ELR (cell line): ENCODE results near the gene MYO1B.

Experiments
- DNase-seq: peaks from one replicate; pipeline ENCODE4 v3.0.0-alpha.2; 2015; ENCODE audit warnings: low read depth

MYO1B gene

DNA sequence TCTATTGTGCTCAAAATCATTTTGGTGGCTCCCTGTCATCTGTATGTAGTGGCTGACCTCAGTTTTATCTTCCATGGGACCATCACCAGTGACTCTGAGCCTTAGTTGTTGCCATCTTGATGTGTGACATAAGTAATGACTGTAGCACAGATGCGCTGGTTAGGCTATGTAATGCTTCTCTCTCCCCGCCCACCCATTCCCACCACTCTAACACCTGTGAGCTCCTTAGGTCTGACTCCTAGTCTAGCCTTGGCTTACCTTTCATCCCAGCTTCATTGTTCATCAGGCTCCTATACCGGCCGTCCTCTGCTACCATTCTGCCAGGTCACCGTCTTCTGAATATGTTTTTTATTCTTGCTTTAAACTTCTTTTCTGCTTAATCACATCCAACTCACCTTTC is 17.2 kb downstream of the MYO1B start:
- DNase-seq: no peak

DNA sequence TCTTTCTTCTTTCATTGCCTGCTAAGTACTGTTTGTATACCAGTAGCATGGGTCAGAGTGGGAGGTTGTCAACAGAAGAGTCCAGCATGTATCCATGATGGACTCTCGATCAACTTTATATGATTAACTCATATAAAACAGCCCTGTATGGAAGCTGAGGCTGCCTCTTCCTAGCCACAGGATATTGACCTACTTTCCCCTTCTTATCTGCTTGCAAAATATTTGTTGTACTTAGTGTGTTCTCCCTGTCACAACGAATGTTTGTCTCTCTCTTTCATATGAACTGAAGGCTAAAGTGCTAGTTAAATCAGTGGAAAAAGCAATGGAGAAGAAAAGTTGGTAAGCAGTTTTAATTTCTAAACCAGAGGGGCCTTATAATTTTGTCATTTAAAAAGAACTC is 17.8 kb downstream of the MYO1B start:
- DNase-seq: no peak

DNA sequence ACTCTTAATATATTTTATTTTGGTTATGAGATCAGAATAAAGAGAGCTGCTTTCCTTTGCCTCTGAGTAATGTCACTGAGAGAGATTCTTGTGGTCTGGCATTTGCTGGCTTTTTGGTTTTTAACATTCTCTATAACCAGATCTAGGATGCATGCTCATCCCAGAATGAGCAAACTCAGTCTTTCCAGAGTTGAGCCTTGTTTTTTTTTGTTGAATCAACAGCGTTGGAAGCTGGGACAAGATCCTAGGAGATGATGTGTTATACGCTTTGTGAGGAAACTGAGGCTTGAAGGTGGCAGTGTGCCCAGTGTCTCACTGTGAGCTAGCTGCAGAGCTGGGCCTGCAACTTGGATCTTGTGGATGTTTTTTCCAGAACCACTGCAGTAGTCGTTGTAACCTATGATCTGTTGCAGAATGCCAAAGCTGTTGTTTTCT is 19.5 kb downstream of the MYO1B start:
- DNase-seq: peak; percentile 89

DNA sequence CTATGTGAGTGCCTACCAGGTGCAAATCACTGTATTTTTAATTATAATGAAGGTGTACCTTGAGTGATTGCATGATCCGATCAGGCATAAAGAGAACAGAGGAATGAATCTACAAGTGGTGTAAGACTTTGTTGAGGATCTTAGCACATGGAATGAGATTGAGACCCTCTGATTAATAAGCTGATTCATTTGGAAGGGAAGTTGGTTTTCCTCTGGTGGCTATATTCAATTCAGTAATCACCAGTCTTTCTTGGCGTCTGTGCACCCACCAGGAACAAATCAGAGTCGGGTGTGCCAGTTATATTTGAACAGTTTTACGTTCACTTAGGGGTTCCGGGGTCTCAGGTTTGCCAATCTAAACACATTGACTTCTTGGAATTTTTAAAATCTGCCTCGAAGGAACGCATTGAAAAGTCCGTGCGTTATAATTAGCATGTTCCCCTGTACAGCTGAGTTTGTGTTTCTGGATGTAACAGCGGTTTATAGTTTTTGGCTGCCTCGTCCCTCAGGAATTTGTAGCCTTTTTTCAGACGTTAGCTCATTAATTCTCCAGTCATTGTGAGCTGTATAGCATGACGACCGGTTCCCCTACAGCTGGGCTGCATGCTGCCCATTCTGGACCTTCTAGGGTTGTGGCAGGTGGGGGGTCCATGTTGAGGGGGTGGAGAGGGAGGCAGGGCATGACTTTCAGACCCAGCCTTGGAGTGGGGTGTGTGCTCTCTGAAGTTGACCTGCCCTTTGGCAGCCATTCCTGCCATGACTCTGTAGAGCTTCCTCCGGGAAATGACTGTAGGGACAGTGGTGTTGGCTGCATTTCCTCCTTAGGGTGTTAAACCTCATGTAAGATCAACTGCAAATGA is 20.3 kb downstream of the MYO1B start:
- peak; percentile 64 for DNase-seq

DNA sequence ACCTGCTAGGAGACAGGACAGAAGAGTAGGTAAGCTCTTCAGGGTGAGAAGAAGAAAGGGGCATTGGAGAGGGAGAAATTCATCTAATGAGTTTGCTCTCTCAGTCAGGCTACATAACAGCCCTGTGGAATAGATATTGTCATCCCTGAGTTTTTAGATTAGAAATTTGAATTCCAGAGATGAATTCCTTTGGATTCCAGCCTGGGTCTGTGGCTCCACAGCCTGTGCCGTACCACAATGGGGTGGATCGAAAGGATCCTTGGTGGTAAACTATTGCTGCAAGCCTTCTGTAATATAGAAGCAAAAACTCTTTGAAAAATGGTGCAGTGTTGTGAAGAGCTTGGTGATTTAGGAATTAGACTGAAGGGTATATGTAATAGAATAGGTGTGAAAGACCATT is 21.0 kb downstream of the MYO1B start:
- no peak for DNase-seq

DNA sequence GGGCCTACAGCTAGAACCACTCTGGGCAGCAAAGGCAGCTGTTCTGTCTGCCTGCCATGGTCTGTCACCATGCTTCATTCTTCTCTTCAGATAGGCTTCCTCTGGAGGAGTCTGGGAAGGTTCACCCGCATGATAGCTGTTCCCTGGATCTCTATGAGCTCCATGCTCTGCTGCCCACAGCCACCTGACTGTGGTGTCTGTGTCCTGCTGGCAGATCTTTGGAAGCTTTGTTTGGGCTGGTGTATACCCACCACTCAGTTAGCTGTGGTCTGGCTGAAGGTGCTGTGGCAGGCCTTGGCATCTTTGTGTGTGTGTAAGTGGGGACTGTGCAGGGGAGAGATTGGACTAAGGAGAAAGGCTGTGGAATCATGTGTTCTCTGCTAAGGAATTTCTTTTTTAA is 23.4 kb downstream of the MYO1B start:
- DNase-seq: no peak

DNA sequence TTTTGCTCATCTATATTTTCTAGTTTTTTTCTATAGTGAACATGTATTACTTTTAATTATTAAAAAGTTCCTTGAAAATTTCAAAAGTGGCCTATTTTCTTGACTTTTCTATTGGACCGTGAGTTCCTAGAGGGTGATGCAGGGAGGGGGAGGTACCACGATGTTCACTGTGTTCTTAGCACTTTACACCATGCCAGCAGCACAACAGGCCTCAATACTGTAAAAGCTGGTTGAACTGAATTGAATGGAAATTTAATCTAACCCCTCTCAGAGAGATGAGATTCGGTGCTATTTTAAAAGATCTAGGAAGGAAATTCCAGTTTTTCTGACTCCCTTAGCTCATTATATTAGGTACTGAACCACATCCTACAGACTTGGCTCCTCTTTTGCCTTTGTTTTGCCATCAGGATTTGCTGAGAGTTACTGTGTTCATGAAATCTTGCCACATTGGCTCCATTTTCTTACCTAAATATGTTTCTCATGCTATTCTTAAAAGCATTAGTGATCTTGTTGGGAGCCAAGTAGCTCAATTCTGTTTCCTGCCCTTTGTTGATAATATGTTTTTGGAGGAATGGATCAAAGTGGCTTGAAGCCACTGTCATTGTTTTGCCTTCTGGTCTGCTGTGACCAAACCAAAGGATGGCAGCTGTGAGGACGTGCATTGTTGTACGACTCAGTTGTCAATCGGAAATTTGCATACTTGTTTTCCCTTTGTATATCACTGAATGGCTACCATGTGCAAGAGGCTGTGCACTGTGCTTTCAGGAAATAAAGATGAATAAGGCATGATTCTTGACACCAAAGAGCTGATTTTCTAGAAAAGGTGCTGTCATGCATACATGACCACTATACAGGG is 25.3 kb downstream of the MYO1B start:
- no peak for DNase-seq

DNA sequence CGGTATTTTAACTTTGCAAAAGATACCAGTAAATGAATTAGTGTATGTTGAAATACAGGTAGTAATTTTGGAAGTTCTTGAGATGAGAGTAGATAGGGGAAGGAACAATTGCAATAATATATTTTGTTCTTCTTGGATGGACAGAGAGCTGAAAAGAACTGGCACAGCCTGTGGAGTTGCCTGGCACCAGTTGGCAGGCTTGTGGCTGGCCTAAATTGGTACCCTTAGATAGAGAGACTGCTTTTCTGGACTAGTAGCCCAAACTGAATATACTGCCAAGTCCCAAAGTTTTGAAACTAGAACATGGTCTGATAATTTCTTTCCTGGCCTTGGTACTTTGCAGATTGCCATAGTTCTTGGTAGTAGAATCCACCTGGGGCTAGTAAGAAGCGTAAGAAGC is 26.9 kb downstream of the MYO1B start:
- no peak for DNase-seq

DNA sequence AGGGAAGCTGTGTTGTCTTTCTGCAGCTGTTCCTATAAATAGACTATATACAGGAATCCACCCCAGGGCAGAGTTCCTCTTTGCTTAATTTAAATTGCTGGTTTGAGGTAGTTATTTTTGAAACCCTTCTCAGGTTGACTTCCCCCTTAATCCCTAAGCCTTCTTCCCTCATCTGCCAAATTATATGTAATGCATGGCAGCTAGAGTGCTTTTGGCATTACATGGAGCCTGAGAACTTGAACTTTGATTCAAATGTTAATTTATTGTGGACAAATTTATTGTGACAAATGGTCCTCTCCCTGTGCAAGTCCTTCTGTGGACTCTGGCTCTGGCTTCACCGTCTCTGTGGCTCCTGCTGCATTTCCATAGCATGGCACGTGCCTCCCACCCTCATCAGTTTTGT is 29.2 kb downstream of the MYO1B start:
- no peak for DNase-seq

DNA sequence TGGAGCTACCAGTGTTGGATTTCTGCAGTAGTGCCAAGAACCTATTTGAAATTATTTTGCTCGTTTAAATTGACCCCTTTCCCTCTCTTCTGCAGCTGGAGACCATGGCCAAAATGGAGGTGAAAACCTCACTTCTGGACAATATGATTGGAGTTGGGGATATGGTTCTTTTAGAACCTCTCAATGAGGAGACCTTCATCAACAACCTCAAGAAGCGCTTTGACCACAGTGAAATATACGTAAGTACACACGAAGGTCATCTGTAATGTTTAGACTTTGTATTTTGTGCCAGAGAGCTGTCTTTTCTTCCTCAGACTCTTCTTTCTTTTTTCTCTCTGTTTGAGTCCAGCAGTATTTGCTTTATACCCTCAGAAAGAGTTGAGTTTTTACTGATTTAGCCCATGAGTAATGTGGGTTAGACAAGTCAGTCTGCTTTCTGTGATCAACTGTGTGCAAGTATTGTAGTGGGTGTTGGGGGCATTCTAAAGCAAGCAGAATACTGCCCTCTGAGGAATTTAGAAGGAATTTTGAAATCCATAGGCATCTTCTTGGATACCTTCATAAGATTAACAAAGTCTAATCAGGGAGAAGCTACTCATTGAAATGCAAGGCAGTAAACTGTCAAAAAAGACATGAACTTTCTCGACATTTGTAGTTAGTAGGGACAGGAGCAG is 31.7 kb downstream of the MYO1B start:
- no peak for DNase-seq

DNA sequence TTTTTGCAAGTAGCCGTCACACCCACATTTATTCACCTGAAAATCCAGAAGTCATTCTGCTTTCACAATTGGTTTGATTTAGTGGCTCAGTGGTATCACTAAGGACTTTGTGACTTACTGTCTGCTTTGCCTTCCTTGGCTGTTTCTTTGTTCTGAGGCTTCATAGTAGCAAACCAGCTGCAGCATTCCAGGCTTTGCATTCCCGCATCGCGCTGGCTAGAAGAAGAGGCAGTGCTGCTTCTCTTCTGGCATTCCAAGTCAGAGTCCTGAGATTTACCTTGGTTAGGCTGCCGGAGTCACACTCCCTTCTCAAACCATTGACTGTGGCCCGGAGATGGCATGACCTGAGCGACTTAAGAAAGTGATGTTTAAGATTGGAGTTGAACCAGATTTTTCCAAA is 35.1 kb downstream of the MYO1B start:
- no peak for DNase-seq

DNA sequence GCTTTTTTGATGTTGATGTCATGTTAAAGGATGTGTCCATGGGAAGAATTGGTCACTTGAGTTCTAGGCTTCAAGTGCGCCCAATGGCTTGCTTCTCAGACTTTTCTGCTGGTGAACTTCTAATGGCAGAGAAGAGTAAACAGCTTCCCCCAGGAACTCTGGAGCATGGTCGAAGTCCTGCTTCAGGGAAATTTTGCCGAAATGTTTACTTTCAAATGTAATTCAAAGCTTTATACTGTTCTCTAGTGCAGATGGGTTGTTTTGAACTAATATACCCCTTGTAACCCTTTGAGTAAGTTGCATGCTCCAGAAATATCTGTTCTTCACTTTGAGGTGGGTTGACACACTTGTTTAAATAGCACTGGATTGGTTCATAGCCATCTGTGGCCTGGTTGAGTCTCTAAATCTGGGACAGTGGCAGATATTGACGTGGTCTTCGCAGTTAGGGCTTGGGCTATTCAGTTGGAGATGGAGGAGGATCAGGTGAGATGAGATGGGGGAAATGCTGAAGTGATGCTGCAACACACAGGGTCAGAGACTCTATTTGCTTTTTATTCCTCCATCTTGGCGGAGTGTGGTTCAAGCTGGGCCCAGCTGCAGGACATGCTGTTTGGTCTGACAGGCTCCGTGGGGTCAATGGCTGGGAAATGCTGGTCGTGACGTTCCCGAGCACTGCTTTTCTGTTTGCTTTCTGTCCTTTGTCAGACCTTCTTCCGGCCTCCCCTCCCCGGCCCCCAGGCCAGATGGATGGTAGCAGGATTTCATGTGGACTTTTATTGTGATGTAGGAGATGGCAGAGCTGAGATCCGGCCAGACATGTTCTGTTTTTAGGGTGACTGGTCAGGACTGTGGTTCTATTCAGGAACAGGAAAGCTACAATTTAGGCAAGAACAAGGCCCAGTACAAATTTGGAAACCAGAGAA is 35.9 kb downstream of the MYO1B start:
- DNase-seq: no peak

DNA sequence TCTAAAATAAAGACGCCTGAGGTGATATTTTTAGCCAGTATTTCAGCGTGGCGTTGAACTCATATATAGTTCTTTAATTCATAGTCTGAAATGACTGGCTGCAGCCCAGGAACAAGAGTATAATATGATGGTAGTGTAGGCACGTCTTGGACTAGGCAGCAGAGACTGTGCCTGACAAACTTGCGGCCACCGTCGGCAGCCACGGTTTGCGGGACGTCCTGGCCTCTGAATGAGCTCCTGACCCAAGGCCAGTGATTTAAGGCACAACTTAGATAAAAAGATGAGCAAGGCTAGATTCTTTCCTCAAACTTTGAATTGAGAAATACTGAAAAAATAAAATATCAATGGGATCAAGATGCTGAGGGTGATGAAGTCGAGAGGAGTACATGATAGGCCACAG is 40.0 kb downstream of the MYO1B start:
- DNase-seq: no peak

DNA sequence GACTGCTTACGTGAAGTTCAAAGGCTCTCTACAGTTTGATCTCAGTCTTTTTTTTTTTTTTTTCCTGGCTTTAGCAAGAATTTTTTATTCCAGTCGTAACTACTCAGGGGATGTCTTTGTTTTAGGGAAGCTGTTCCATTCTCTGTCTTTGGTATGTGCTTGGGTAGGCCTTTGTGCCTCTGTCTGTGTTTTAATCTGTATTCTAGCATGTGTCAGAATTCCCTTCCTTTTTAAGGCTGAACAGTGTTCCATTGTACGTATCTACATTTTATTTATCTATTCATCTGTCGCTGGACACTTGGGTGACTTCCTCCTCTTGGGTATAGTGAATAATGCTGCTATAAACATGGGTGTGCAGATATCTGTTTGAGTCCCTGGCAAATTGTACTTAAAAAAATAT is 42.6 kb downstream of the MYO1B start:
- no peak for DNase-seq

DNA sequence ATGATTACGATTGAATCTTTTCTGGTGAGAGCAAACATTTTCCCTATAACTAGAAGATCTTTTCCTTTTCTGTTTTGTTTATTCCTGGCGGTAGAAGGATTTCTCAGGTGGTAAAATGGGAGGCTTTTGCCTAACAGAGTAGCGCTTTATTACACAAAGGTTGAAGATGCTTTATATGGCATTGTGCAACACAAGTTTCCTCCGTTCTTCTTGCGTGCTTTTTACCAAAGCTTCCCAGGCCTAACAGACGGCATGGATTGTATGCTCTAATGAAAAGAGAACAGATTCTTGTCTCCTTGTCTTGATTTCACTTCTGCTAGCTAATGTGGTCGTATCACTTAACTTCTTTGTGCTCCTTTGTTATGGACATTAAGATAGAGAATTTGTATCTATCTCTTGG is 43.8 kb downstream of the MYO1B start:
- DNase-seq: no peak

DNA sequence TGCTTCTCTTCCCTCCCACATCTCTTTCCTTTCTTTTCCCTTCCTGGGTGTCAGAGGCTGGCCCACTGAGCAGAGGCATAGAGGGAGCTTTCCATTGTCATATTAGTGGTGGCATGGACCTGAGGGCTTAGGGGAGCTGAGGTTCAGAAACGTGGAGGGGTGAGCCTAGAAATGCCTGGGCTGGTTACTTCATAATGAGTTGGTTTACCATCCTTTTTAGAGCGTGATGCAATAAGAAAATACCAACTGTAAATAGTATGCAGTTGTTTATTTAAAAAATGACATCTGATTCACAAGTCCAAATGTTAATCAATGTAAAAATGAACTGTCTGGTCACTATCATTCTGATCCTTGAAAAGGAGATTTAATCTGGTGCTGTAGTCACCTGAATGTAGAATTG is 46.3 kb downstream of the MYO1B start:
- DNase-seq: peak; percentile 29

DNA sequence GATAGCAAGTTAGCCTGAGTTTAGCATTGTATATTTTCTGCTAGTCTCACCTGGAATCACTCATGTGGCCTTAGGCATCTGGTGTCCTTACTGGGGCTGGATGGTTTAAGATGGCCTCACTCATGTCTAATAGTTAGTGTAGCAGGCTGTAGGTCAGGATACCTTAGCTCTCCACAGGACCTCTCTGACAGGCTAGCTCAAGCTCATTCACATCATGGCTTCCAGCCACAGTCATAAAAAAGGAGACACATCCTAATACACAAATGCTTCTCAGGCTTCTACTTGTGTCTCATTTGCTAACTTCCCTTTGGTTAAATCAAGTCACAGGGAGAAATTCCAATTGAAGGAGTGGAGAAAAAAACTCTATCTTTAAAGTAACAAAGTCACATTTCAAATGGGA is 47.7 kb downstream of the MYO1B start:
- DNase-seq: no peak

DNA sequence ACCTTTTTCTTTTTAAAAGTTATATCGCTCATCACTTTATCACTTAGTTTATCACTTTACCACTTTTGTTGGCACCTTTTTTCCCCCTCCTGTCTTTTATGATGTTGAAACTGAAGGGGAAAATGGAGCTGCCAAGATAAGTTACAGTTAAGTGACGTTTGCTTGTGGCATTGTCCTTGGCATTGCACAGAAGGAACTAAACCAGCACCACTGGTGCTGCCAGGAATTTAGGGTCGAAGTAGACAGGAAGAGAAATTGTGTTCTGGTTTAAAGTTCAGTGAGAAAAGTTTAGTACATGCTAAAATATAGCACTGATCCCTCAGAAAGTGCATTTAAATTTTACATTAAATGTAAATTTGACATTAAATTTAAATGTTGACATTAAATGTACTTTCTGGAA is 49.9 kb downstream of the MYO1B start:
- no peak for DNase-seq

DNA sequence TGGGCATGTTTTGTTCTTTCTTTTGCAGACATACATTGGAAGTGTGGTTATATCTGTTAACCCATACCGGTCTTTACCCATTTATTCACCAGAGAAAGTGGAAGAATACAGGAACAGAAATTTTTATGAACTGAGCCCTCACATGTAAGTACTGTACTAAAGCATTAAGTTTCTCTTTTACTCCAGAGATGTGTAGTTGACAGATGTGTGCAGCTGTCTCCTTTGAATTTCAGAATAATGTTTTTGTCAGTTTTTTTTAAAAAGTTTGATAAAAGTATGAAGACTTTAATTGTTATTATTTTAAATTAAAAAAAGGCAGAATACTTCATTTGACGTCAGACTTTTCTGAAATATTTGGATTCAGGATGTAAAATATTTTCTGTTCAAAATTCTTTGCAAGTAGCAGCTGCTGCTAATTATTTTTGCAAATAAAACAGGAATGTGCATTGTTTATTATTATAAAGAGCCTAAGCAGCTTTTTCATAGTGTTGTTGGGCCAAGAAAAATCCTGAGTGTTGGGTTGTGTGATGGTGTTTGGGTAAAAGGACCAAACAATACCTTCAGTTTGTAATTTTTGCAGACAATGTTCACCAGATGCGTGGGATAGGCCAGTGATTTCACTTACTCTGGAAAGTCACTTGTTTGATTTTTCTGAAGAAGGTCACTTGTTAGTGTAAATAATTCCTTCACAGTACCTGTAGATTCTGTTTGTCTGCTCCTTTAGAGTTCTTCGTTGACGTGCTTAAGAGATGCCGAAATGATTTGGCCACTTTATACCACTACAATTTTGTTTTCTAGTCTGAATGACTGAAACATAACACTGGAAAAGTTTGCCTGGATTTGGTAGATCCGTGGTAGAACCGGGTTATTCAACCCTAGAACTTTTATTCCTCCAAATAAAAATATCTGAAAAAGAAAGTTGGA is 51.1 kb downstream of the MYO1B start:
- no peak for DNase-seq

DNA sequence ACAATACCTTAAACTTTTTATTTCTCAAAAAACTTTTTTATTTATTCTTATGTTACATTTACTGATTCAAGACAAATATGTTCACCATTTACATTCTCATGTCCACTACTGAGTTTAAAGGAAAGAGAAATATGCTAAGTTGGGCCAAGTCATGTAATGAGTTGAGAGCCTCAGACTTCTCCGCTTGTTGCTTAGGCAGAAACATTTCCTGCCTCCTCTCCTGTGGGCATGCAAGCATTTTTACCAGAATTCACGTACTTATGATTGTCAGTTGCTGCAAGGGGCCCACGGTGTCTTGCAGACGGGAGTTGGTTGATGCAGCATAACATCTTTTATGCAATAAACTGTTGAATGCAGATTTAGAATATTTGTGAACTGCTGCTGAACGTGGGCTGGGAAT is 51.8 kb downstream of the MYO1B start:
- peak; percentile 27 for DNase-seq

DNA sequence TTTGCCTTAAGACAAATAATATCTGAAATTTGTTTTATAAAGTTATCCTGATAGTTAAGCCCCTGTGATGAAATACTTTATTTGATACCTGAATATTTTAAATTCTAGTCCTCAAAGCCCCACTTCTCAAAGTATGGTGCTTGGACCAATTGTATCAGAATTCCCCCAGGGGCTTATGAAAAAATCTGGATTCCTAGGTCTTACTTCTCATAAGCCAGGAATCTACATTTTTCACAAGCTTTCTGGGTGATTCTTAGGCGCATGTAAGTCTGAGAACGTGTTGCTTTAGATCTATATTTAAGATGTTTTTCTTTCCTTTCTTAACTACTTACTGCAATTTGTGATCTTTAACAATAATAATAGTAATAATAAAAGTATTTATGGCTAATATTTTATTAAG is 53.1 kb downstream of the MYO1B start:
- DNase-seq: peak; percentile 83
